Measurements from ENCODE around the gene CRY2.

The CRY2 gene

DNA sequence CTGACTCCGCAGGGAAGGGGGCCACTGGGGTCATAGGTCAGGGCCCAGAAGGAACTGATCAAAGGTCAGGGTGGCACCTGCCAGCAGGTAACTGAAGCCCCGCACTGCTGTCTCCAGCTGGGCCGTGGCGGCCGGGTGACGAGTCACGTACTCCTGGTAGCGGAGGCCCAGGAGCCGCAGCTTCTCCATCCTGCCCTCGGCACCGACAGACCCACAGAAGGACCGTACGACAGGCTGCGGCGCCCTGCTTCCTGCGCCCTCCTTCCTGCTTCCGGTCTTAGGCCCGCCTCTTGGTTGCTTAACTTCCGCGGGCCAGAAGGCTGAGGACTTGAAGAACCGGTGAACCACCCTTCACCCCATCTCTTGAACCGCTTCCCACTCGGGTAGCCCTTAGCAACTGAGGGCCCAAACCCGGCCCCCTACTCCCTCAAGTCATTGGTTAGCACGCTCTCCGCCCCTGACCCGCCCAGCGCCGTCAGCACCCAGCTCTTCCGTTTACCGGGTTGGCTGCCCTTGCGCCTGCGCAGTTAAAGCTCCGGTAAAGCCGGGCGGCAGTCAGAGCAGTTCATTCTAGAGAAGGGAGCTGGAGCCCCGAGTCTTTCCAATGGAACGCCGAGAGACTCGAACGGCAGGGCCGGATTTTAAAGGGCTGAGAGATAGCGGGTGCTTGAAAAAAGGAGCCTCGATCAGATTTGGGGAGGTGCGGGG is 70.5 kb downstream of the CRY2 start, which contains the start of gene PEX16:
Gene PEX16 (minus strand): TSS at position 255 of the 708 bp plus-strand sequence. CDS start 66 bp downstream, at position 189.
- peak; percentile 91 for ATAC-seq
- TF ChIP-seq ESRRG (CRISPR knock-in tag; IDR thresholded peaks at IDR 0.05) (no peak), ZNF565 (CRISPR knock-in tag; conservative IDR thresholded peaks at IDR 0.05; ENCODE audit: low read depth) (0 out of 2 replicates have a peak, but pooled peaks have one; percentile 81), ZNF70 (CRISPR knock-in tag; IDR thresholded peaks at IDR 0.05) (peak; percentile 73), ISL1 (CRISPR knock-in tag; IDR thresholded peaks at IDR 0.05) (no peak), PPARA (CRISPR knock-in tag; IDR thresholded peaks at IDR 0.05; ENCODE audit: borderline replicate concordance) (peak; percentile 91; the same call in 1 of the 2 replicates), ZFP30 (CRISPR knock-in tag; IDR thresholded peaks at IDR 0.05) (peak; percentile 68; the same call in 1 of the 2 replicates), ZC3H10 (CRISPR knock-in tag; IDR thresholded peaks at IDR 0.05) (0 out of 2 replicates have a peak, but pooled peaks have one; percentile 7), ZFP3 (CRISPR knock-in tag; IDR thresholded peaks at IDR 0.05) (no peak), ZNF8 (CRISPR knock-in tag; IDR thresholded peaks at IDR 0.05) (no peak), ARNTL (CRISPR knock-in tag; IDR thresholded peaks at IDR 0.05; ENCODE audit: borderline replicate concordance, low read depth) (0 out of 2 replicates have a peak, but pooled peaks have one; percentile 67), TCF4 (CRISPR knock-in tag; IDR thresholded peaks at IDR 0.05; ENCODE audit: borderline replicate concordance) (no peak), BACH2 (CRISPR knock-in tag; IDR thresholded peaks at IDR 0.05; ENCODE audit: borderline replicate concordance) (peak; percentile 89; the same call in 1 of the 2 replicates), OSR1 (CRISPR knock-in tag; IDR thresholded peaks at IDR 0.05) (no peak), TOX (CRISPR knock-in tag; IDR thresholded peaks at IDR 0.05; ENCODE audit: borderline replicate concordance) (no peak), SNAI2 (CRISPR knock-in tag; IDR thresholded peaks at IDR 0.05) (peak; percentile 60; the same call in 1 of the 2 replicates), GLIS3 (CRISPR knock-in tag; IDR thresholded peaks at IDR 0.05) (no peak), RARB (CRISPR knock-in tag; IDR thresholded peaks at IDR 0.05) (no peak), CSDC2 (CRISPR knock-in tag; IDR thresholded peaks at IDR 0.05) (no peak)
- TF ChIP-seq, protein P1, sequence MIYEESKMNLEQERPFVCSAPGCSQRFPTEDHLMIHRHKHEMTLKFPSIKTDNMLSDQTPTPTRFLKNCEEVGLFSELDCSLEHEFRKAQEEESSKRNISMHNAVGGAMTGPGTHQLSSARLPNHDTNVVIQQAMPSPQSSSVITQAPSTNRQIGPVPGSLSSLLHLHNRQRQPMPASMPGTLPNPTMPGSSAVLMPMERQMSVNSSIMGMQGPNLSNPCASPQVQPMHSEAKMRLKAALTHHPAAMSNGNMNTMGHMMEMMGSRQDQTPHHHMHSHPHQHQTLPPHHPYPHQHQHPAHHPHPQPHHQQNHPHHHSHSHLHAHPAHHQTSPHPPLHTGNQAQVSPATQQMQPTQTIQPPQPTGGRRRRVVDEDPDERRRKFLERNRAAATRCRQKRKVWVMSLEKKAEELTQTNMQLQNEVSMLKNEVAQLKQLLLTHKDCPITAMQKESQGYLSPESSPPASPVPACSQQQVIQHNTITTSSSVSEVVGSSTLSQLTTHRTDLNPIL (CRISPR knock-in tag; IDR thresholded peaks at IDR 0.05; ENCODE audit: low read depth) = no peak
- TF ChIP-seq, protein P2, sequence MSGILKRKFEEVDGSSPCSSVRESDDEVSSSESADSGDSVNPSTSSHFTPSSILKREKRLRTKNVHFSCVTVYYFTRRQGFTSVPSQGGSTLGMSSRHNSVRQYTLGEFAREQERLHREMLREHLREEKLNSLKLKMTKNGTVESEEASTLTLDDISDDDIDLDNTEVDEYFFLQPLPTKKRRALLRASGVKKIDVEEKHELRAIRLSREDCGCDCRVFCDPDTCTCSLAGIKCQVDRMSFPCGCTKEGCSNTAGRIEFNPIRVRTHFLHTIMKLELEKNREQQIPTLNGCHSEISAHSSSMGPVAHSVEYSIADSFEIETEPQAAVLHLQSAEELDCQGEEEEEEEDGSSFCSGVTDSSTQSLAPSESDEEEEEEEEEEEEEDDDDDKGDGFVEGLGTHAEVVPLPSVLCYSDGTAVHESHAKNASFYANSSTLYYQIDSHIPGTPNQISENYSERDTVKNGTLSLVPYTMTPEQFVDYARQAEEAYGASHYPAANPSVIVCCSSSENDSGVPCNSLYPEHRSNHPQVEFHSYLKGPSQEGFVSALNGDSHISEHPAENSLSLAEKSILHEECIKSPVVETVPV (CRISPR knock-in tag; IDR thresholded peaks at IDR 0.05) = no peak
- TF ChIP-seq, protein P3, sequence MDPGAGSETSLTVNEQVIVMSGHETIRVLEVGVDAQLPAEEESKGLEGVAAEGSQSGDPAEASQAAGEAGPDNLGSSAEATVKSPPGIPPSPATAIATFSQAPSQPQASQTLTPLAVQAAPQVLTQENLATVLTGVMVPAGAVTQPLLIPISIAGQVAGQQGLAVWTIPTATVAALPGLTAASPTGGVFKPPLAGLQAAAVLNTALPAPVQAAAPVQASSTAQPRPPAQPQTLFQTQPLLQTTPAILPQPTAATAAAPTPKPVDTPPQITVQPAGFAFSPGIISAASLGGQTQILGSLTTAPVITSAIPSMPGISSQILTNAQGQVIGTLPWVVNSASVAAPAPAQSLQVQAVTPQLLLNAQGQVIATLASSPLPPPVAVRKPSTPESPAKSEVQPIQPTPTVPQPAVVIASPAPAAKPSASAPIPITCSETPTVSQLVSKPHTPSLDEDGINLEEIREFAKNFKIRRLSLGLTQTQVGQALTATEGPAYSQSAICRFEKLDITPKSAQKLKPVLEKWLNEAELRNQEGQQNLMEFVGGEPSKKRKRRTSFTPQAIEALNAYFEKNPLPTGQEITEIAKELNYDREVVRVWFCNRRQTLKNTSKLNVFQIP (CRISPR knock-in tag; IDR thresholded peaks at IDR 0.05; ENCODE audit: borderline replicate concordance, low read depth) = no peak
- TF ChIP-seq, protein P4, sequence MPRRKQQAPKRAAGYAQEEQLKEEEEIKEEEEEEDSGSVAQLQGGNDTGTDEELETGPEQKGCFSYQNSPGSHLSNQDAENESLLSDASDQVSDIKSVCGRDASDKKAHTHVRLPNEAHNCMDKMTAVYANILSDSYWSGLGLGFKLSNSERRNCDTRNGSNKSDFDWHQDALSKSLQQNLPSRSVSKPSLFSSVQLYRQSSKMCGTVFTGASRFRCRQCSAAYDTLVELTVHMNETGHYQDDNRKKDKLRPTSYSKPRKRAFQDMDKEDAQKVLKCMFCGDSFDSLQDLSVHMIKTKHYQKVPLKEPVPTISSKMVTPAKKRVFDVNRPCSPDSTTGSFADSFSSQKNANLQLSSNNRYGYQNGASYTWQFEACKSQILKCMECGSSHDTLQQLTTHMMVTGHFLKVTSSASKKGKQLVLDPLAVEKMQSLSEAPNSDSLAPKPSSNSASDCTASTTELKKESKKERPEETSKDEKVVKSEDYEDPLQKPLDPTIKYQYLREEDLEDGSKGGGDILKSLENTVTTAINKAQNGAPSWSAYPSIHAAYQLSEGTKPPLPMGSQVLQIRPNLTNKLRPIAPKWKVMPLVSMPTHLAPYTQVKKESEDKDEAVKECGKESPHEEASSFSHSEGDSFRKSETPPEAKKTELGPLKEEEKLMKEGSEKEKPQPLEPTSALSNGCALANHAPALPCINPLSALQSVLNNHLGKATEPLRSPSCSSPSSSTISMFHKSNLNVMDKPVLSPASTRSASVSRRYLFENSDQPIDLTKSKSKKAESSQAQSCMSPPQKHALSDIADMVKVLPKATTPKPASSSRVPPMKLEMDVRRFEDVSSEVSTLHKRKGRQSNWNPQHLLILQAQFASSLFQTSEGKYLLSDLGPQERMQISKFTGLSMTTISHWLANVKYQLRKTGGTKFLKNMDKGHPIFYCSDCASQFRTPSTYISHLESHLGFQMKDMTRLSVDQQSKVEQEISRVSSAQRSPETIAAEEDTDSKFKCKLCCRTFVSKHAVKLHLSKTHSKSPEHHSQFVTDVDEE (CRISPR knock-in tag; IDR thresholded peaks at IDR 0.05) = peak; percentile 75; the same call in 1 of the 2 replicates
- TF ChIP-seq, protein P5, sequence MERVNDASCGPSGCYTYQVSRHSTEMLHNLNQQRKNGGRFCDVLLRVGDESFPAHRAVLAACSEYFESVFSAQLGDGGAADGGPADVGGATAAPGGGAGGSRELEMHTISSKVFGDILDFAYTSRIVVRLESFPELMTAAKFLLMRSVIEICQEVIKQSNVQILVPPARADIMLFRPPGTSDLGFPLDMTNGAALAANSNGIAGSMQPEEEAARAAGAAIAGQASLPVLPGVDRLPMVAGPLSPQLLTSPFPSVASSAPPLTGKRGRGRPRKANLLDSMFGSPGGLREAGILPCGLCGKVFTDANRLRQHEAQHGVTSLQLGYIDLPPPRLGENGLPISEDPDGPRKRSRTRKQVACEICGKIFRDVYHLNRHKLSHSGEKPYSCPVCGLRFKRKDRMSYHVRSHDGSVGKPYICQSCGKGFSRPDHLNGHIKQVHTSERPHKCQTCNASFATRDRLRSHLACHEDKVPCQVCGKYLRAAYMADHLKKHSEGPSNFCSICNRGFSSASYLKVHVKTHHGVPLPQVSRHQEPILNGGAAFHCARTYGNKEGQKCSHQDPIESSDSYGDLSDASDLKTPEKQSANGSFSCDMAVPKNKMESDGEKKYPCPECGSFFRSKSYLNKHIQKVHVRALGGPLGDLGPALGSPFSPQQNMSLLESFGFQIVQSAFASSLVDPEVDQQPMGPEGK (CRISPR knock-in tag; IDR thresholded peaks at IDR 0.05; ENCODE audit: borderline replicate concordance) = no peak

Measured in SK-N-SH treated with all-trans-retinoic acid at 6 μM for 48 hours (cell line).